ENCODE results near the gene MTUS2.

- no peak for TF ChIP-seq CTCF (IDR thresholded peaks at IDR 0.05; ENCODE audit: low read depth, low read length, missing input control)
- TF ChIP-seq TAF1 (conservative IDR thresholded peaks at IDR 0.05): no peak
- TF ChIP-seq SP1 (IDR thresholded peaks at IDR 0.05): no peak
- no peak for TF ChIP-seq RAD21 (IDR thresholded peaks at IDR 0.05)
These were observed 218.6 kb downstream of the MTUS2 start for GRCh38 chr13:29038700-29039099.
